ENCODE measurements around the gene BCAR3. TPM values are rescaled to one million over a fixed set of nuclear protein-coding genes. Genes with fewer than 3 reads are reported as not detected.
A peak's percentile ranks its signal among the peaks of the same experiment; 100 is the strongest.

BCAR3 gene
- total RNA-seq, 2 donors from 2014 or later = 45.2 to 47.7 TPM

DNA sequence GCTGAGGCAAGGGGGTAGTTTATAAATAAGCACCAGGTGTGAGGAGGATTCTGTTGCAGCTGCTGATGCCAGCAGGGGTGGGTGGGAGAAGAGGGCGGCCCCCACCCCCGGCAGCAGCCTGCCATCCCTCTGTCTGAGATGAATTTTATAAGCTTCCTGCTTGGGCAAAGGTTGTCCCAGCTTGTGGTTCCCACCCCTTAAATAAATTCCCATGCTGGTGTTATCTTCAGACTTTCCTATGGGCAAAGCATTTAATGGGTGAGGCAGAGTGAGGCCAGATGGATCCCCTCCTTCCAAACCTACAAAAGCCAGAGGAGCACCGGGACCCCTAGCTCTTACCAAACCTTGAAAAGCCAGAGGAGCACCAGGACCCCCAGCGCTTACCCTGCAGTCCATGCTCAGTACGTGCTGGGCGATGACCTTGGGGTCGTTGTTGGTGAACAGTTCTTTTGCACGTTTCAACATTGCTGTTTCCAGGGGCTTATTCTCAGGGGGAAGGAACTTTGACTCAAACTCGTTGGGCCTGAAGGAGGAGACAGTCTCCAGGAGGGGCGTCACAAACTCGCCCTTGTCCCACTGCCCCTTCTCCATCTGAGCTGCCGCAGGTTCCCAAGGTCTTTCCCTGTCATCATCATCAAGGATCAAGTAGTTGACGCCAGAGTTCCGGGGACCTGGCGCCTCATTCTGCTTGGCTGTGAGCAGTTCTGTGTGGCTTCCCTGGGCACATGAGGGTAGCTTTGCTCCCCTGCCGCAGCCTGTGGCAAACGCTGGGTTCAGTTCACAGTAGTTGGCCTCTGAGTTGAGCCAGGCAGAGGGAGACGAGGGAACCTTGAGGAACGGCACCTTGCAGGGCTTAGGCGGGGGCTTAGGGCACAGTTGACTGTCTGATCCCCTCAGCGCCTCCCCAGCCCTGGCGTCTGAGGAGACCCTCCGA, 99.5 kb downstream of the BCAR3 start:
- H3K27ac ChIP-seq = peak overlapping the region; percentile 95
- peak; percentile 77 for DNase-seq

GRCh38 chr1:93579891-93580290, 101.7 kb downstream of the BCAR3 start:
- intact Hi-C loops (cut with DNase I) = loop anchor here (10.0 kb wide), 1 partner anchor 125 kb away; no protein-coding TSS in a partner anchor
- Histone ChIP-seq H3K9ac (ENCODE audit: low read depth in 2 of 2, low read length in 2 of 2) (peak overlapping the region; percentile 3 to 67), H3K9me3 (no peaks in the 10 kb centered on the region), H3K4me3 (no peak overlapping the region), H3K27ac (peak overlapping the region; percentile 70), H3K36me3 (no peaks in the 10 kb centered on the region), H3K4me1 (peaks cover 16% of the 10 kb centered on the region), H3K27me3 (no peaks in the 10 kb centered on the region)
- DNase-seq = peak; percentile 69
- TF ChIP-seq, protein P1, sequence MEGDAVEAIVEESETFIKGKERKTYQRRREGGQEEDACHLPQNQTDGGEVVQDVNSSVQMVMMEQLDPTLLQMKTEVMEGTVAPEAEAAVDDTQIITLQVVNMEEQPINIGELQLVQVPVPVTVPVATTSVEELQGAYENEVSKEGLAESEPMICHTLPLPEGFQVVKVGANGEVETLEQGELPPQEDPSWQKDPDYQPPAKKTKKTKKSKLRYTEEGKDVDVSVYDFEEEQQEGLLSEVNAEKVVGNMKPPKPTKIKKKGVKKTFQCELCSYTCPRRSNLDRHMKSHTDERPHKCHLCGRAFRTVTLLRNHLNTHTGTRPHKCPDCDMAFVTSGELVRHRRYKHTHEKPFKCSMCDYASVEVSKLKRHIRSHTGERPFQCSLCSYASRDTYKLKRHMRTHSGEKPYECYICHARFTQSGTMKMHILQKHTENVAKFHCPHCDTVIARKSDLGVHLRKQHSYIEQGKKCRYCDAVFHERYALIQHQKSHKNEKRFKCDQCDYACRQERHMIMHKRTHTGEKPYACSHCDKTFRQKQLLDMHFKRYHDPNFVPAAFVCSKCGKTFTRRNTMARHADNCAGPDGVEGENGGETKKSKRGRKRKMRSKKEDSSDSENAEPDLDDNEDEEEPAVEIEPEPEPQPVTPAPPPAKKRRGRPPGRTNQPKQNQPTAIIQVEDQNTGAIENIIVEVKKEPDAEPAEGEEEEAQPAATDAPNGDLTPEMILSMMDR (IDR thresholded peaks at IDR 0.05) = no peak

More for the DNA sequence above, 99.5 kb downstream of the BCAR3 start:
- TF ChIP-seq, protein P1 (IDR thresholded peaks at IDR 0.05) = no peak
- H3K4me3 ChIP-seq = peak overlapping the region; percentile 24
- peaks cover 16% of the 10 kb centered on the region for H3K4me1 ChIP-seq
- H3K27me3 ChIP-seq = no peaks in the 10 kb centered on the region
- no peaks in the 10 kb centered on the region for H3K9me3 ChIP-seq
- H3K36me3 ChIP-seq = no peaks in the 10 kb centered on the region
- intact Hi-C loops (cut with DNase I) = no loop called here
- peak overlapping the region; percentile 48 to 85 for H3K9ac ChIP-seq (ENCODE audit: low read depth in 2 of 2, low read length in 2 of 2)

DNA sequence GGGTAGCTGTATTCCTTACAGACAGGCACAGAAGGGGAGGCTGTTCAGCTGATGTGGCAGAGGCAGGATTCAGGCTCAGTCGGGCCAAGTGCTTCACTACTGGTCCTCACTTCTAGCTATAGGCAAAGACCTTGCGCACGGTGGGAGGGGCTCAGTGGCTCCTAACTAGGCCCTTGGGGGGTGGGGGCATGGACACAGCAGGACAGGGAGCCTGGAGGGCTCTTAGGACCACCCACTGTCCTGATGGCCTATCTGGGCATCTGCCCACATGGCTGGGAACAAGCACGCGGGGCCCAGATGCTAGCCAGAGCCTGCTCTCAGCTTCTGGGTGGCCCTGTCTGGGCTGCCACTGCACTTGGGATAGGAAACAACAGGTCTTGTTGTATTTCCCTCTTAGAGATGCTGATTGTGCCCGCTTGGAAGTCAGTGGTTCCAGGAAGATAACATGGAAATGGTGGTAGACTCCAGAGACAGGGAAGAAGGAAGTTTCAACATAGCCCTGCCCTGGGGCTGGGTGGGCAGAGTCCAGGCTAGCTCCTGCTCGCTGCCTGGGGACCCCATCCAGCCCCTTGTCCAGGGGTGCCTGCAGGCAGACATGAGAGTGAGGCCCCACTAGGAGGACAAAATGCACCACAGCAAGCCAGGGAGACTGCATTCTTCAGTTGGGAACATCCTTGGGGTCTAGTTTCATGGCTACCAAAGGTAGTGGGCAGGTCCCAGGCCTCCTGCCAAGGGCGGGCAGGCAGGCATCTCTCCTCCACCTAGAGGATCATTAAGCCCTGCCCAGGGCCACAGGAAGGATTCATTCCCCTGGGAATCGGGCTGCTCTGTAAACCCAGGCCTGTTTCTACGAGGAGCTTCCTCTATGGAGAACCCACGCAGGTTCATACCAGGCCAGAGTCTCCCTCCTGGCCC, 102.5 kb downstream of the BCAR3 start:
- H3K9me3 ChIP-seq = no peaks in the 10 kb centered on the region
- no peaks in the 10 kb centered on the region for H3K36me3 ChIP-seq
- peaks cover 16% of the 10 kb centered on the region for H3K4me1 ChIP-seq
- peak overlapping the region; percentile 70 for H3K27ac ChIP-seq
- TF ChIP-seq, protein P1 (IDR thresholded peaks at IDR 0.05) = no peak
- intact Hi-C loops (cut with DNase I) = loop anchor here (10.0 kb wide), 1 partner anchor 124 kb away; no protein-coding TSS in a partner anchor
- H3K27me3 ChIP-seq = no peaks in the 10 kb centered on the region
- DNase-seq = peak; percentile 74
- H3K4me3 ChIP-seq = no peak overlapping the region
- H3K9ac ChIP-seq (ENCODE audit: low read depth in 2 of 2, low read length in 2 of 2) = peak overlapping the region; percentile 3 to 67

GRCh38 chr1:93578433-93578830, 103.2 kb downstream of the BCAR3 start:
- Histone ChIP-seq H3K9me3 (no peaks in the 10 kb centered on the region), H3K36me3 (no peaks in the 10 kb centered on the region), H3K27ac (no peak overlapping the region), H3K4me1 (peaks cover 16% of the 10 kb centered on the region), H3K27me3 (no peaks in the 10 kb centered on the region), H3K9ac (ENCODE audit: low read depth in 2 of 2, low read length in 2 of 2) (no peak overlapping the region), H3K4me3 (no peak overlapping the region)
- TF ChIP-seq, protein P1 (IDR thresholded peaks at IDR 0.05) = no peak
- intact Hi-C loops (cut with DNase I) = loop anchor here (10.0 kb wide), 1 partner anchor 124 kb away; no protein-coding TSS in a partner anchor
- no peak for DNase-seq
